K562 (cell line): ENCODE results near the gene CLCN6. TPM values are rescaled to one million over a fixed set of nuclear protein-coding genes. Genes with fewer than 3 reads are reported as not detected.
A peak's percentile ranks its signal among the peaks of the same experiment; 100 is the strongest.

Experiments used
- DNMT1 ChIP-seq: fragments of 450-650 bp; IDR thresholded peaks from 2 replicates; pipeline ENCODE4 v1.6.1; 2016; ENCODE audit warnings: antibody characterized with exemption, mild to moderate bottlenecking
- DPF2 ChIP-seq: fragments of 450-650 bp; IDR thresholded peaks from 2 replicates; pipeline ENCODE4 v1.6.1; 2016
- HNRNPUL1 ChIP-seq: fragments of 200-400 bp; formaldehyde crosslinking; IDR thresholded peaks from 2 replicates; pipeline ENCODE4 v1.6.1; 2017; ENCODE audit warnings: low read length
- KAT8 ChIP-seq: fragments of 450-650 bp; IDR thresholded peaks from 2 replicates; pipeline ENCODE4 v1.6.1; 2016; ENCODE audit warnings: low read depth, mild to moderate bottlenecking
- MECOM ChIP-seq: fragments of 250-450 bp; sonication (Bioruptor Pico); IDR thresholded peaks from 2 replicates; pipeline ENCODE4 v1.8.0; 2022; ENCODE audit warnings: inconsistent platforms
- MTA3 ChIP-seq: fragments of 450-650 bp; formaldehyde crosslinking; IDR thresholded peaks from 2 replicates; pipeline ENCODE4 v1.6.1; 2017; ENCODE audit warnings: mild to moderate bottlenecking, borderline replicate concordance
- NELFE ChIP-seq: IDR thresholded peaks from 2 replicates; pipeline ENCODE4 v1.6.1; 2011; ENCODE audit warnings: mild to moderate bottlenecking; ENCODE audit not compliant: insufficient read depth, insufficient read length
- NR2C2 ChIP-seq, 2 experiments: fragments of 200-800 bp in 1 of 2; sonication (Bioruptor generic) in 1 of 2; sonication (generic) in 1 of 2; formaldehyde crosslinking in 1 of 2; IDR thresholded peaks; 2 replicates each; pipeline versions ENCODE4 v1.6.1 to v1.8.0; 2016 to 2022; ENCODE audit warnings: mild to moderate bottlenecking in 1 of 2, missing compliant biosample characterization in 1 of 2, missing genetic modification characterization in 1 of 2, missing genetic modification reagents in 1 of 2
- RCOR1 ChIP-seq, 2 experiments: IDR thresholded peaks; 2 replicates each; pipeline ENCODE4 v1.6.1; 2012; ENCODE audit warnings: low read depth in 2 of 2, low read length in 2 of 2, borderline replicate concordance in 1 of 2, improper control_type of control experiment in 1 of 2
- RFX5 ChIP-seq: IDR thresholded peaks from 2 replicates; pipeline ENCODE4 v1.6.1; 2011; ENCODE audit warnings: low read depth, mild to moderate bottlenecking, improper control_type of control experiment, low read length
- THRAP3 ChIP-seq: fragments of 450-650 bp; IDR thresholded peaks from 2 replicates; pipeline ENCODE4 v1.6.1; 2016; ENCODE audit warnings: mild to moderate bottlenecking, inconsistent platforms, borderline replicate concordance
- TSHZ1 ChIP-seq: fragments of 250-450 bp; sonication (Bioruptor Pico); IDR thresholded peaks from 2 replicates; pipeline ENCODE4 v1.4.0; 2020; ENCODE audit warnings: mild to moderate bottlenecking, moderate library complexity
- ZBTB34 ChIP-seq: fragments of 250-450 bp; sonication (Bioruptor Pico); IDR thresholded peaks from 2 replicates; pipeline ENCODE4 v1.8.0; 2021; ENCODE audit warnings: mild to moderate bottlenecking, moderate library complexity
- ZFX ChIP-seq: sonication (generic); formaldehyde crosslinking; IDR thresholded peaks from 2 replicates; pipeline ENCODE4 v1.8.0; 2022; ENCODE audit warnings: mild to moderate bottlenecking, missing genetic modification reagents, moderate library complexity
- ZNF121 ChIP-seq: sonication (generic); formaldehyde crosslinking; conservative IDR thresholded peaks from 2 replicates; pipeline ENCODE4 v1.8.0; 2022; ENCODE audit warnings: missing genetic modification reagents
- ZNF589 ChIP-seq: fragments of 200-800 bp; sonication (Bioruptor generic); IDR thresholded peaks from 2 replicates; pipeline ENCODE4 v1.6.1; 2016; ENCODE audit warnings: low read depth, missing genetic modification characterization, missing compliant biosample characterization
- ZNF655 ChIP-seq: fragments of 250-450 bp; sonication (Bioruptor Pico); IDR thresholded peaks from 2 replicates; pipeline ENCODE4 v1.5.0; 2021
- polyA plus RNA-seq, 8 experiments: library from polyadenylated mRNA; depleted of rRNA in 4 of 8; stranded (reverse) in 5 of 8; unstranded in 3 of 8; fragments of >200 nt; fragmentation: Nextera tagmentation in 2 of 8; fragmentation: Illumina TruSeq in 1 of 8; extraction: Ambion mirVana in 2 of 8; extraction: Trizol in 1 of 8; gene quantifications; 2 replicates each; pipeline versions ENCODE4 v1.2.1 to v1.2.3, GENCODE V29; 2011 to 2014; ENCODE audit warnings: inconsistent platforms in 1 of 8, missing spikeins in 1 of 8
- total RNA-seq, 7 experiments: library from RNA; depleted of rRNA in 6 of 7; stranded (reverse); fragments of >200 nt in 6 of 7; fragmentation: Illumina TruSeq in 2 of 7; extraction: Trizol in 2 of 7; gene quantifications; 2 replicates each; pipeline versions ENCODE4 v1.2.1 to v1.2.3, GENCODE V29; 2011 to 2021; ENCODE audit warnings: low replicate concordance in 1 of 7
- TF ChIP-seq, protein P1 (sequence below): fragments of 250-450 bp; sonication (Bioruptor Pico); IDR thresholded peaks from 2 replicates; pipeline ENCODE4 v1.4.0; 2020
- TF ChIP-seq, protein P2 (sequence below): sonication (generic); formaldehyde crosslinking; IDR thresholded peaks from 2 replicates; pipeline ENCODE4 v1.8.0; 2022; ENCODE audit warnings: mild to moderate bottlenecking, missing genetic modification reagents

The CLCN6 gene
- total and polyA plus RNA-seq, 9 of the 15 experiments (the other 6 are each of a cell fraction or from before 2014, with no cell fraction given), result 2.0 to 21.8 (median 13.6) TPM

- no peak for TF ChIP-seq NR2C2 (CRISPR knock-in tag; IDR thresholded peaks at IDR 0.05)
- peak; percentile 73 for TF ChIP-seq NR2C2 (tag; IDR thresholded peaks at IDR 0.05)
- TF ChIP-seq MTA3, result peak; percentile 61; the same call in 1 of the 2 replicates
- TF ChIP-seq ZNF655 (CRISPR knock-in tag), result no peak
- peak; percentile 39; the same call in 1 of the 2 replicates for TF ChIP-seq ZBTB34
- TF ChIP-seq RFX5, result no peak
- TF ChIP-seq THRAP3, result no peak
- TF ChIP-seq, protein P1, sequence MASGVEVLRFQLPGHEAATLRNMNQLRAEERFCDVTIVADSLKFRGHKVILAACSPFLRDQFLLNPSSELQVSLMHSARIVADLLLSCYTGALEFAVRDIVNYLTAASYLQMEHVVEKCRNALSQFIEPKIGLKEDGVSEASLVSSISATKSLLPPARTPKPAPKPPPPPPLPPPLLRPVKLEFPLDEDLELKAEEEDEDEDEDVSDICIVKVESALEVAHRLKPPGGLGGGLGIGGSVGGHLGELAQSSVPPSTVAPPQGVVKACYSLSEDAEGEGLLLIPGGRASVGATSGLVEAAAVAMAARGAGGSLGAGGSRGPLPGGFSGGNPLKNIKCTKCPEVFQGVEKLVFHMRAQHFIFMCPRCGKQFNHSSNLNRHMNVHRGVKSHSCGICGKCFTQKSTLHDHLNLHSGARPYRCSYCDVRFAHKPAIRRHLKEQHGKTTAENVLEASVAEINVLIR (CRISPR knock-in tag), result 0 out of 2 replicates have a peak, but pooled peaks have one; percentile 29
- TF ChIP-seq MECOM, result peak; percentile 72; the same call in 1 of the 2 replicates
- TF ChIP-seq ZNF589 (CRISPR knock-in tag), result peak; percentile 88
- no peak; the same call in none of the 2 replicates for TF ChIP-seq ZFX (CRISPR knock-in tag)
- TF ChIP-seq HNRNPUL1, result no peak
- no peak for TF ChIP-seq ZNF121 (CRISPR knock-in tag)
- TF ChIP-seq, protein P2, sequence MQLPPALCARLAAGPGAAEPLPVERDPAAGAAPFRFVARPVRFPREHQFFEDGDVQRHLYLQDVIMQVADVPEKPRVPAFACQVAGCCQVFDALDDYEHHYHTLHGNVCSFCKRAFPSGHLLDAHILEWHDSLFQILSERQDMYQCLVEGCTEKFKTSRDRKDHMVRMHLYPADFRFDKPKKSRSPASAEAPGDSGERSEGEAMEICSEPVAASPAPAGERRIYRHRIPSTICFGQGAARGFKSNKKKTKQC (CRISPR knock-in tag), result no peak
- TF ChIP-seq KAT8, result no peak
- no peak for TF ChIP-seq DNMT1
- no peak for TF ChIP-seq NELFE
- TF ChIP-seq TSHZ1, result no peak; the same call in 1 of the 2 replicates
- peak; percentile 50 for TF ChIP-seq DPF2
- no peak for TF ChIP-seq RCOR1 (IDR thresholded peaks at IDR 0.05; ENCODE audit: borderline replicate concordance in 1 of 2, low read depth in 2 of 2, low read length in 2 of 2)
These were observed 75.1 kb downstream of the CLCN6 start (continued) for GRCh38 chr1:11880911-11881748.
